ENCODE data around the gene CCL24.

GRCh38 chr7:75836798-75837197 lies 23.2 kb upstream of the CCL24 start:
- TF ChIP-seq POLR2A (IDR thresholded peaks at IDR 0.05): no peak
- TF ChIP-seq CTCF (IDR thresholded peaks at IDR 0.05): no peak
